B cell (primary cell): Measurements from ENCODE around the gene FOXI3.

Experiments used
- EZH2 ChIP-seq: IDR thresholded peaks from 2 replicates; pipeline ENCODE4 v1.6.1; 2012; ENCODE audit warnings: borderline replicate concordance, low read depth, mild to moderate bottlenecking, moderate library complexity, low read length; ENCODE audit not compliant: insufficient read depth, poor library complexity, severe bottlenecking
- TF ChIP-seq, protein P1 (sequence below): fragments of 200-600 bp; IDR thresholded peaks from one replicate; pipeline ENCODE4 v1.8.0; 2022; ENCODE audit warnings: antibody characterized with exemption, mild to moderate bottlenecking

DNA sequence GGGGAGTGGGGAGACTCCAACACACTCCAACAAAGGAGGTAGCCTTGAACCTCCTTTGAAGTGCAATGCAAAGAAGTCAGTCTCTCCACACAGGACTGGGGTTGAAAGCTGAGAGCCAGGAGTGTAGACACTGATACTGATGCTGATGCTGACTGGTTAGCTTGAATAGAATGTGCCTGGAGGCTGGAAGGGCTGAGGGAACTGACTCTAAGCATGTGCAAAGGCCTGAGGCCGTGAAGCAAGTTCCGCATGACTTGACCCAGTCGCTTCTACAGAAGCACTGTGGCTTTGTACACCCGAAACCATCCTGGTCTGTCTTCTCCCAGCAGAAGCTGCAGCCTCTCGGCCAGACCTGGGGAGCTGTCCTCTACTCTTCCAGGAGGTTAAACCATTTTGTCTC is 10.4 kb downstream of the FOXI3 start:
- TF ChIP-seq, protein P1, sequence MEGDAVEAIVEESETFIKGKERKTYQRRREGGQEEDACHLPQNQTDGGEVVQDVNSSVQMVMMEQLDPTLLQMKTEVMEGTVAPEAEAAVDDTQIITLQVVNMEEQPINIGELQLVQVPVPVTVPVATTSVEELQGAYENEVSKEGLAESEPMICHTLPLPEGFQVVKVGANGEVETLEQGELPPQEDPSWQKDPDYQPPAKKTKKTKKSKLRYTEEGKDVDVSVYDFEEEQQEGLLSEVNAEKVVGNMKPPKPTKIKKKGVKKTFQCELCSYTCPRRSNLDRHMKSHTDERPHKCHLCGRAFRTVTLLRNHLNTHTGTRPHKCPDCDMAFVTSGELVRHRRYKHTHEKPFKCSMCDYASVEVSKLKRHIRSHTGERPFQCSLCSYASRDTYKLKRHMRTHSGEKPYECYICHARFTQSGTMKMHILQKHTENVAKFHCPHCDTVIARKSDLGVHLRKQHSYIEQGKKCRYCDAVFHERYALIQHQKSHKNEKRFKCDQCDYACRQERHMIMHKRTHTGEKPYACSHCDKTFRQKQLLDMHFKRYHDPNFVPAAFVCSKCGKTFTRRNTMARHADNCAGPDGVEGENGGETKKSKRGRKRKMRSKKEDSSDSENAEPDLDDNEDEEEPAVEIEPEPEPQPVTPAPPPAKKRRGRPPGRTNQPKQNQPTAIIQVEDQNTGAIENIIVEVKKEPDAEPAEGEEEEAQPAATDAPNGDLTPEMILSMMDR: no peak
- no peak for TF ChIP-seq EZH2
